ENCODE data around the gene SWSAP1. TPM values are rescaled to one million over a fixed set of nuclear protein-coding genes. Genes with fewer than 3 reads are reported as not detected.

SWSAP1 gene
- total and polyA plus RNA-seq, 2 of the 4 experiments (the other 2 are of a cell fraction): 0.36 to 1.6 TPM

DNA sequence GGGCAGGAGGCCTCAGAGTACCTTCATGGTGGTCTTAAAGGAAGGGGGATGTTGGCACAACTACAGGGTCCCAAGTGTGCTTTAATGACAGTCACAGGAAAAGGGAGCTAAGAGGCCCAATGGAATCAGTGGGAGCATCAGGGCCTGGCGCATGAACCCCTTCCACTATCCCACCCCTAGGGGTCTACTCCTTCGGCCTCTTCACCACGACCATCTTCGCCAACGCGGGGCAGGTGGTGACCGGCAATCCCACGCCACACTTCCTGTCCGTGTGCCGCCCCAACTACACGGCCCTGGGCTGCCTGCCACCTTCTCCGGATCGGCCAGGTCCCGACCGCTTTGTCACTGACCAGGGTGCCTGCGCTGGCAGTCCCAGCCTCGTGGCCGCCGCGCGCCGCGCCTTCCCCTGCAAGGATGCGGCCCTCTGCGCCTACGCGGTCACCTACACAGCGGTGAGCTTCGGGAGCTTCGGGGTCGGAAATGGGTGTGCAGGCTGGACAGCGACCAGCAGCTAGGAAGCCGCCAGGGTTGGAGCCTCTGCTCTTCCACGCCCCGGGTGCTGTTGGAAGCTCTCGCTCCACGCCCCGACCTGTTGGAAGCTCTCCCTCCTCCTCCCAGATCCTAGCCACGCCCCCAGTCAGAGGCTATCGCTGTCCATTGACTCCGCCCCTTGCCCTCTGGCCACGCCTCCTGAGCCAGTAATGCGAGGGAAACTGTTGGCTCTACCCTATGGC lies 13.3 kb upstream of the SWSAP1 start:
- no peak overlapping the region for H2BK5ac ChIP-seq (ENCODE audit: low read depth, low read length, poor library complexity, severe bottlenecking)
- no peak overlapping the region for H2BK15ac ChIP-seq (ENCODE audit: low read depth, low read length)
- no peak overlapping the region for H3K9ac ChIP-seq (ENCODE audit: low read depth, low read length)
- CTCF ChIA-PET: no interaction called here
- H4K5ac ChIP-seq (ENCODE audit: low read depth, low read length): no peak overlapping the region
- H4K20me1 ChIP-seq (ENCODE audit: insufficient read depth, low read length): peaks cover 12% of the 10 kb centered on the region
- H3K4me2 ChIP-seq (ENCODE audit: low read depth, low read length): no peak overlapping the region
- H3K18ac ChIP-seq (ENCODE audit: low read depth, low read length): no peak overlapping the region
- ATAC-seq (ENCODE audit: low read depth) (peak; percentile 48; the same call in 1 of the 2 replicates), DNase-seq (no peak)
- H2BK120ac ChIP-seq (ENCODE audit: low read depth, low read length): no peak overlapping the region
- TF ChIP-seq CHD1 (IDR thresholded peaks at IDR 0.05; ENCODE audit: low read depth, low read length) (no peak), MAZ (IDR thresholded peaks at IDR 0.05; ENCODE audit: borderline replicate concordance, low read depth, low read length) (no peak), MAFK (IDR thresholded peaks at IDR 0.05; ENCODE audit: low read depth, low read length) (no peak), SMC3 (IDR thresholded peaks at IDR 0.05; ENCODE audit: low read depth, low read length) (no peak)
- TF ChIP-seq, protein P1, sequence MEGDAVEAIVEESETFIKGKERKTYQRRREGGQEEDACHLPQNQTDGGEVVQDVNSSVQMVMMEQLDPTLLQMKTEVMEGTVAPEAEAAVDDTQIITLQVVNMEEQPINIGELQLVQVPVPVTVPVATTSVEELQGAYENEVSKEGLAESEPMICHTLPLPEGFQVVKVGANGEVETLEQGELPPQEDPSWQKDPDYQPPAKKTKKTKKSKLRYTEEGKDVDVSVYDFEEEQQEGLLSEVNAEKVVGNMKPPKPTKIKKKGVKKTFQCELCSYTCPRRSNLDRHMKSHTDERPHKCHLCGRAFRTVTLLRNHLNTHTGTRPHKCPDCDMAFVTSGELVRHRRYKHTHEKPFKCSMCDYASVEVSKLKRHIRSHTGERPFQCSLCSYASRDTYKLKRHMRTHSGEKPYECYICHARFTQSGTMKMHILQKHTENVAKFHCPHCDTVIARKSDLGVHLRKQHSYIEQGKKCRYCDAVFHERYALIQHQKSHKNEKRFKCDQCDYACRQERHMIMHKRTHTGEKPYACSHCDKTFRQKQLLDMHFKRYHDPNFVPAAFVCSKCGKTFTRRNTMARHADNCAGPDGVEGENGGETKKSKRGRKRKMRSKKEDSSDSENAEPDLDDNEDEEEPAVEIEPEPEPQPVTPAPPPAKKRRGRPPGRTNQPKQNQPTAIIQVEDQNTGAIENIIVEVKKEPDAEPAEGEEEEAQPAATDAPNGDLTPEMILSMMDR (conservative IDR thresholded peaks at IDR 0.05; ENCODE audit: low read depth, low read length): no peak
- 76% methylated on average over 39 of the region's 43 CpGs; no CpG with 5 or more reads in 1 of the 2 experiments for WGBS, 2 experiments (ENCODE audit: extremely low coverage in 2 of 2, insufficient read length in 1 of 2)
- no peak overlapping the region for H2BK20ac ChIP-seq (ENCODE audit: low read depth, low read length)
- peak overlapping the region; percentile 24 for H2AK9ac ChIP-seq (replicated peaks; ENCODE audit: low read depth, low read length, poor library complexity)
- H3K4me3 ChIP-seq (ENCODE audit: insufficient read depth, low read depth, low read length): no peak overlapping the region
- in situ Hi-C loops (cut with MboI; ENCODE audit: low sequenced_read_pairs): no loop called here
- no peak overlapping the region for H4K91ac ChIP-seq (ENCODE audit: insufficient read depth, low read depth, low read length)
- no peaks in the 10 kb centered on the region for H3K9me3 ChIP-seq (ENCODE audit: control insufficient read depth, insufficient read depth, low read length)
- H3K56ac ChIP-seq (ENCODE audit: extremely low read depth, insufficient read depth, low read length): no peak overlapping the region
- no peak overlapping the region for H3K4ac ChIP-seq (ENCODE audit: low read depth, low read length)
- H3K9me1 ChIP-seq (ENCODE audit: insufficient read depth, low read length): peaks cover 15% of the 10 kb centered on the region
- dilution Hi-C loops (cut with HindIII; ENCODE audit: low sequenced_read_pairs, unreplicated experiment): no loop called here
- no peak overlapping the region for H2AFZ ChIP-seq (replicated peaks; ENCODE audit: low read length, poor library complexity)
- no peaks in the 10 kb centered on the region for H3K27me3 ChIP-seq (ENCODE audit: control insufficient read depth, insufficient read depth, low read length)
- POLR2A ChIA-PET (ENCODE audit: unreplicated experiment): interaction anchor here (0.8 kb wide), 1 partner anchor 43 kb away, joined by 3 read pairs; no protein-coding TSS in a partner anchor
- peaks cover 6 to 13% of the 10 kb centered on the region in 2 experiments; a peak in 3 of 4 replicates for H3K79me1 ChIP-seq (ENCODE audit: low read depth in 1 of 2, low read length in 2 of 2)
- H3K14ac ChIP-seq (replicated peaks; ENCODE audit: low read depth, low read length): no peak overlapping the region
- peaks cover 3% of the 10 kb centered on the region for H3K4me1 ChIP-seq (ENCODE audit: control insufficient read depth, insufficient read depth, low read length)
- H3K23ac ChIP-seq (ENCODE audit: low read depth, low read length): no peak overlapping the region
- no TSS peak for BruUV-seq (replicated peaks)
- no peak overlapping the region for H4K8ac ChIP-seq (ENCODE audit: low read depth in 2 of 2, low read length in 2 of 2)
- H2AK5ac ChIP-seq (ENCODE audit: low read depth, low read length): no peak overlapping the region
- intact Hi-C loops (cut with micrococcal nuclease): no loop called here
- H3K27ac ChIP-seq (ENCODE audit: insufficient read depth, low read length): no peak overlapping the region
- peaks cover 39% of the 10 kb centered on the region for H3K36me3 ChIP-seq (ENCODE audit: control insufficient read depth, insufficient read depth, low read length)

All from IMR-90 (cell line).